NCI-H2196 (cell line): ENCODE measurements around the gene NARF.
"Not testable (repeated sequence)": the region's sequence is repeated elsewhere in the genome, so short reads cannot be mapped to it uniquely, and the experiment has no call there.

Source experiments
- DNase-seq: peaks from one replicate; lab custom pipeline; 2025; ENCODE audit not compliant: unreplicated experiment; lab: John Stamatoyannopoulos, UW

The NARF gene

DNA sequence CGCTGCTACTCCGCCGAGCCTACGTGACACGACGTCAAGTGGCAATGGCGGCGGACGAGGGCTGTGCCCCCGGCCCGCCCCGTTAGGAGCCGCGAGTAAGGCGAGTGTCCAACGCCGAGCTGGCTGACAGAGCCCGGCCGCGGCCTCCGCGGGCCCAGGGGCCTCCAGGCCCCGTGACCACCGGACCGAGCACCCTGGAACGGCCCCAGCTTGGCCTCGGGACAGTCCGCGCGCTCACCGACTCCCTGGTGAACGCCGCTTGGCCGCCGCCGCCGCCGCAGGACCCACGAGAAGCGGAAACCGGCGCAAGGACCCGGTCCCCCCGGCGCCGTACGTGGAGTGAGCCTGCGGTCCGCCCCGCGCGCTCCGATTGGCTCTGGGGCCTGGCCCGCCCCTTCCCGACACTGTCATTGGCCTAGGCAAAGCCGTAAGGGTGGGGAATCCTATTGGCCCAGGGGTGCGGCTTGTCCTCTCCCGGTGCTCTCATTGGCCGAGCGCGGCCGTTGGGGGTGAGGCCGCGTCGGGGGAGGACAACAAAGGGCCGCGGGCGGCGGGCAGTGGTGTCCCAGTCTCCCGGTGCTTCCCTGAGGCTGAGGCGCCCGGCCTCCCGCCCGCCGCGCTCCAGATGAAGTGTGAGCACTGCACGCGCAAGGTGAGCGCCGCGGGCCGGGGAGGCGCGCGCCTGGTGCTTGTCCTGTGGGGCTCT is at the start of gene NARF:
Gene NARF, plus strand, starts transcription at position 563 of the 706 bp plus-strand sequence. Its CDS starts 63 bp downstream, at position 626.
- DNase-seq: peak; percentile 100

- DNase-seq: no peak
Observed at GRCh38 chr17:82408938-82409318, 49.6 kb upstream of the NARF start.

- no peak for DNase-seq
Observed at GRCh38 chr17:82410014-82410716, 48.4 kb upstream of the NARF start.

- no peak for DNase-seq
Observed at GRCh38 chr17:82411396-82412053, 47.0 kb upstream of the NARF start.

GRCh38 chr17:82412081-82412480 is 46.5 kb upstream of the NARF start:
- DNase-seq: not testable (repeated sequence)

GRCh38 chr17:82412535-82413520 is 45.7 kb upstream of the NARF start:
- peak; percentile 88 for DNase-seq

DNA sequence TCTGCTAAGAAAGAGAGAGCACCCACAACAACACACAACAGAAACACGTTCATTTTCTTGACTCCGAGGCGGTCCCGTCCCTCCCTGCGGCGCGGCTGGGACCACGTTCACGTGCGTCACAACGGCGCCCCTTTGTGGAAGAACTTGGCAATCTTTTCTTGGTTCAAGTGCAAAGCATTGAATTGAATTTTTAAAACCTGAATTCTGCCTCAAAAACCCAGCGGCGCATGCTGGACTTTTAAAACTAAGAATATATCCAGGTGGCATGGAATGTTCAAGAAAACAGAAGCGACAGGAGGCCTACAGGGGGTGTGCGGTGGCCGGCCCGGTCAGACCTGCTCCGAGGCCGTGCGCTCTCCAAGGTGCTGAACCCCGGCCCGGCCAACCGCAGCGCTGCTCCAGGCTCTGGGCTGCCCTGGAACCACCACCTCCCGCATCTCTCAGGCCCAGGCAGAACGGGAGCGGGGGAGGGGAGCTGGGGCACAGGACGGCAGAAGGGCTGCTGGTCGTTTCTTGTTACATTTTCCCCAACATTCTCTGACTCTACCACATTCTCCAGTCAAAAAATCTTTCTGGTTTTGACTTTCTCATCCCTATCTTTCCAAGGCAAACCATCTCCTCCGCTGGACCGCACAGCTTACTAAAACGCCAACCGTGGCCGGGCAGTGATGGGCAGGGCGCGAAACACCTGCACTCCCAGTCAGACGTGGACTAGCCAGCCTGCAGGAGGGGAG is 43.8 kb upstream of the NARF start:
- DNase-seq: peak; percentile 83

GRCh38 chr17:82415336-82415735 is 43.2 kb upstream of the NARF start:
- DNase-seq: no peak

GRCh38 chr17:82415786-82416185 is 42.8 kb upstream of the NARF start:
- DNase-seq: no peak

- no peak for DNase-seq
Observed at GRCh38 chr17:82416264-82416663, 42.3 kb upstream of the NARF start.

GRCh38 chr17:82416771-82417170 is 41.8 kb upstream of the NARF start:
- DNase-seq: peak; percentile 37

DNA sequence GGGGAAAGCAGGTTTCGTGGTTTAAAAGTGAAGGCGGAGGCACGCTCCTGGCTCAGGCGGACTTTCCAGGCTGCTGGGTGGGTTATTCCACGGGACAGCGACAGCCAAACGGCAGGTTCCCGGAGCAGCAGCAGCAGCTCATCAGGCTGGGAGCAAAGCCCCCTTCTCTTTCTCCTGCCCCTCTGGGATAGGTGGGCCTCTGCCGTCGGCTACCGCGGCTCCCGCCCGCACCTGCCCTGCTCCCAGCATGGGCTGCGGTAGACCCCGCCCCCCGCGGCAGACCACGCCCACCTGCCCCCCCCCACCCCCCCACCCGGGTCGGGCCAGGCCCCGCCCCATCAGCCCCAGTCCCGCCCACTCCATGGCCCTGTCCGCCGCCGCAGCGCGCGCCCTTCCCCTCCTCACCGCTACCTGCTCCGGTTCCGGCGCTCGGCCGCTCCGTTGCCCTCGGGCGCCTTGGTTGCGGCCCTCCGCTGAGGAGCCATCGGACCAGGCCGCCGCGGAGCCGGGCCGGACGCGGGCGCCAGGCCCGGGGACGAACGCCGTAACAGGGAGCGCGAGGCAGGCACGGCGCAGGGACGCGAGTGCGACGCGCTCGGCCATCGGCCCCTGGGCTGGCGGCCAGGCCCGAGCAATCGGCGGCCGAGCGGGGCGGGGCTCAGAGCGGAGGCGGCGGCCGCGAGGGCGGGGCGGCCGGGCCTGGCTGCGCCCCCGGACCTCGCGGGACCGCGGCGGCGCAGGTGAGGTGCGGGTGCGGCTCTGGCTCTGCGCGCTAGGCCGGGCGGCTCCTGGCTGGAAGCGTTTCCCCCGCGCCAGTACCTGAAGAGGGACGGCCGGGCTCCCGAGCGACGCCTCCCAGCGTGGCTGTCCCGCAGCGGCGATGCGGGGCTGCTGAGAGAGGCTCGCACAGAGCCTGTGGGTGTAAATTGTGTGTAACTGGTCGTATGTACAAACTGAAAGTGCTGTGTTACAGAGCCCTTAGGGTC is 40.2 kb upstream of the NARF start, which contains the start of the genes HEXD and OGFOD3:
Gene HEXD, plus strand, starts transcription at position 347 of the 986 bp plus-strand sequence. CDS start 1,453 bp downstream, outside the sequence.
Gene OGFOD3, minus strand, starts transcription at position 586 of the 986 bp plus-strand sequence. Its CDS starts 101 bp downstream, at position 485.
- DNase-seq: peak; percentile 97

GRCh38 chr17:82419540-82419939 is 39.0 kb upstream of the NARF start:
- no peak for DNase-seq

- DNase-seq: peak; percentile 73
Observed at GRCh38 chr17:82424001-82424862, 34.3 kb upstream of the NARF start.

- DNase-seq: no peak
Observed at GRCh38 chr17:82424863-82425159, 33.7 kb upstream of the NARF start.

- no peak for DNase-seq
Observed at GRCh38 chr17:82428546-82428945, 30.0 kb upstream of the NARF start.

DNA sequence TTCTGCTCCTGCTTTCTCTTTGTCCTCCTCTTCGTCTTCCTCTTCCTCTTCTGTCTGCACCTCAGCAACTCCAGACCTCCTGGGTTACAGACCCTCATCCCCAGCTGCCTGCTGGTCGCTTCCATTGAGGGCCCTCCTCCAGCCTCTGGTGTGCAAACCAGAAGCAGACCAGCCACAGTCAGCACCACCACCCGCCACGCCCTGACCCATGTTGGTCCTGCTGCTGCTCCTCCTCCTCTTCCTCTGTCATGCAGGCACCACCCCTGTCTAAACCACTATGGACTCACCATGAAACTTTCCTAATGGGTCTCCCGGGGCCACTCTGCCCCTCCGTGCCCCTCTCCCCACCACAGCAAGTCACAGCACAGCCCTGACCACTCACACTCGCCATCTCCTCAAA is 28.7 kb upstream of the NARF start:
- DNase-seq: no peak

DNA sequence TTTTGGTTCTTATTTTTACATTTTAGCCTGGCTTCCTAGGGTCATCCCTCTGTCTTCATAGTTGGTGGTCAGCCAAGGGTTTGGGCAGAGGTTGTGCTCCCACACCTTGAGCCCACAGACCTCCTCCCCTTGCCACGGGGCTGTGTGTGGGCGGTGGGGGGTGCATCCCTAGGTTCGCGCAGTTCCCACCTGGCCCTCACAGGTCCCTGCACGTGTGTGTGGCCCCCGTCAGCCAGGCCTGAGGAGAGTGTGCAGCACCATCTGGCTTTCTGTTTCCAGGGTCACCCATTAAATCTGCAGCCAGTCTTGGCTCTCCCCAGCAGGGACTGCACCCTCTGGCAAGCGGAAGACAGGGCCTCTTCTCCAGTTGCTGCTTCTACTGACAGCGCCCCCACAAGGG is 26.5 kb upstream of the NARF start:
- DNase-seq: no peak
